ENCODE results near the gene ALDH1A1.

DNA sequence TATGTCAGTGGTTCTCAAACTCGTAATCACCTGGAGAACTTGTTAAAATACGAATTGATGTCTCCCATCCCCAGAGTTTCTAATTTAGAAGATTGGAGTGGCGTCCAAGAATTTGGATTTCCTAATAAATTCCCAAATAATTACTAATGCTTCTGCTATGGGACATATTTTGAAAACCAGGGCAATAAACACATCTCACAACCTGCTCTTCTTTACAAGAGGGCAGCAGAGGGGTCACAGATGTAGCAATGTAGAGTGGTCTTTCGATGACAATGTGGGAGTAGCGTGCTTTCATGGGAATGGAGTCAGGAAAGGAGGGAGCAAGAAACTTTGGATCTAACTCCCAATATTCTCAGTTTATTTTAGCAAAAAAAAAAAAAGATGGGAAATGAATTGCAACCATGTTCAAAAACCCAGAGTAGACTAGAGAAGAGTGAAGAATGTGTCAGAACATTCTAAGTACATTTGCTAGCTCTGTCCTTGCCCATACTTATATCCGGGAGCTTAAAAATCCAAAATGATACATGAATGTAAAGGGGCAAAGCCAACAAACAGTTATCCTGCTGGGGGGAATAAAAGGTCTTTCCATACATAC, 33.8 kb upstream of the ALDH1A1 start:
- TF ChIP-seq, protein P1, sequence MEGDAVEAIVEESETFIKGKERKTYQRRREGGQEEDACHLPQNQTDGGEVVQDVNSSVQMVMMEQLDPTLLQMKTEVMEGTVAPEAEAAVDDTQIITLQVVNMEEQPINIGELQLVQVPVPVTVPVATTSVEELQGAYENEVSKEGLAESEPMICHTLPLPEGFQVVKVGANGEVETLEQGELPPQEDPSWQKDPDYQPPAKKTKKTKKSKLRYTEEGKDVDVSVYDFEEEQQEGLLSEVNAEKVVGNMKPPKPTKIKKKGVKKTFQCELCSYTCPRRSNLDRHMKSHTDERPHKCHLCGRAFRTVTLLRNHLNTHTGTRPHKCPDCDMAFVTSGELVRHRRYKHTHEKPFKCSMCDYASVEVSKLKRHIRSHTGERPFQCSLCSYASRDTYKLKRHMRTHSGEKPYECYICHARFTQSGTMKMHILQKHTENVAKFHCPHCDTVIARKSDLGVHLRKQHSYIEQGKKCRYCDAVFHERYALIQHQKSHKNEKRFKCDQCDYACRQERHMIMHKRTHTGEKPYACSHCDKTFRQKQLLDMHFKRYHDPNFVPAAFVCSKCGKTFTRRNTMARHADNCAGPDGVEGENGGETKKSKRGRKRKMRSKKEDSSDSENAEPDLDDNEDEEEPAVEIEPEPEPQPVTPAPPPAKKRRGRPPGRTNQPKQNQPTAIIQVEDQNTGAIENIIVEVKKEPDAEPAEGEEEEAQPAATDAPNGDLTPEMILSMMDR (IDR thresholded peaks at IDR 0.05; ENCODE audit: insufficient read depth, low read depth, low read length), result no peak
- TF ChIP-seq EZH2 (IDR thresholded peaks at IDR 0.05; ENCODE audit: insufficient read depth, low read length), result no peak

Measured in astrocyte (in vitro differentiated cells and primary cell).